Colonic mucosa (tissue), 4 donors: ENCODE data around the gene WASF2. TPM values are rescaled to one million over a fixed set of nuclear protein-coding genes. Genes with fewer than 3 reads are reported as not detected.
A peak's percentile ranks its signal among the peaks of the same experiment; 100 is the strongest.
"Not testable (repeated sequence)": the region's sequence is repeated elsewhere in the genome, so short reads cannot be mapped to it uniquely, and the experiment has no call there.

Source experiments
- DNase-seq: peaks from one replicate; pipeline ENCODE4 v3.0.0-alpha.2; 2020
- H3K27ac ChIP-seq: fragments of 200-600 bp; one replicate; pipeline ENCODE4 v1.8.0; 2021
- H3K27me3 ChIP-seq: fragments of 200-600 bp; one replicate; pipeline ENCODE4 v1.8.0; 2021
- H3K36me3 ChIP-seq: fragments of 200-600 bp; one replicate; pipeline ENCODE4 v1.8.0; 2021
- H3K4me1 ChIP-seq: fragments of 200-600 bp; one replicate; pipeline ENCODE4 v1.8.0; 2021; ENCODE audit warnings: mild to moderate bottlenecking
- H3K4me3 ChIP-seq: fragments of 200-600 bp; one replicate; pipeline ENCODE4 v1.8.0; 2021
- H3K9ac ChIP-seq, 2 donors: one replicate each; pipeline ENCODE4 v1.7.0; 2013; ENCODE audit warnings: control low read depth in 2 of 2, low read depth in 2 of 2, low read length in 2 of 2
- H3K9me3 ChIP-seq: fragments of 200-600 bp; one replicate; pipeline ENCODE4 v1.8.0; 2021
- CTCF ChIP-seq: fragments of 200-600 bp; IDR thresholded peaks from one replicate; pipeline ENCODE4 v1.8.0; 2022; ENCODE audit warnings: antibody characterized with exemption, mild to moderate bottlenecking
- intact Hi-C: fragments of 100-400 bp; cut with DNase I; formaldehyde crosslinking; loops from one replicate; pipeline ENCODE4 v1.14.1; 2022
- total RNA-seq, 2 donors: library from RNA; stranded (reverse); fragmentation: NEBNext Ultra II Directional in 1 of 2; extraction: Animal tissue kit (Norgen Biotek cat#: 25700) in 1 of 2; gene quantifications; one replicate each; pipeline ENCODE4 v1.2.1, GENCODE V29; 2021
- donor health status: healthy.
- donor health status: DM: no; HTN: no; CAD: no.
- donor health status: DM: no; HTN: no; CAD: no.

Gene WASF2, protein sequence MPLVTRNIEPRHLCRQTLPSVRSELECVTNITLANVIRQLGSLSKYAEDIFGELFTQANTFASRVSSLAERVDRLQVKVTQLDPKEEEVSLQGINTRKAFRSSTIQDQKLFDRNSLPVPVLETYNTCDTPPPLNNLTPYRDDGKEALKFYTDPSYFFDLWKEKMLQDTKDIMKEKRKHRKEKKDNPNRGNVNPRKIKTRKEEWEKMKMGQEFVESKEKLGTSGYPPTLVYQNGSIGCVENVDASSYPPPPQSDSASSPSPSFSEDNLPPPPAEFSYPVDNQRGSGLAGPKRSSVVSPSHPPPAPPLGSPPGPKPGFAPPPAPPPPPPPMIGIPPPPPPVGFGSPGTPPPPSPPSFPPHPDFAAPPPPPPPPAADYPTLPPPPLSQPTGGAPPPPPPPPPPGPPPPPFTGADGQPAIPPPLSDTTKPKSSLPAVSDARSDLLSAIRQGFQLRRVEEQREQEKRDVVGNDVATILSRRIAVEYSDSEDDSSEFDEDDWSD
- 100 to 1,000 TPM; 120 to 168 TPM for total RNA-seq

DNA sequence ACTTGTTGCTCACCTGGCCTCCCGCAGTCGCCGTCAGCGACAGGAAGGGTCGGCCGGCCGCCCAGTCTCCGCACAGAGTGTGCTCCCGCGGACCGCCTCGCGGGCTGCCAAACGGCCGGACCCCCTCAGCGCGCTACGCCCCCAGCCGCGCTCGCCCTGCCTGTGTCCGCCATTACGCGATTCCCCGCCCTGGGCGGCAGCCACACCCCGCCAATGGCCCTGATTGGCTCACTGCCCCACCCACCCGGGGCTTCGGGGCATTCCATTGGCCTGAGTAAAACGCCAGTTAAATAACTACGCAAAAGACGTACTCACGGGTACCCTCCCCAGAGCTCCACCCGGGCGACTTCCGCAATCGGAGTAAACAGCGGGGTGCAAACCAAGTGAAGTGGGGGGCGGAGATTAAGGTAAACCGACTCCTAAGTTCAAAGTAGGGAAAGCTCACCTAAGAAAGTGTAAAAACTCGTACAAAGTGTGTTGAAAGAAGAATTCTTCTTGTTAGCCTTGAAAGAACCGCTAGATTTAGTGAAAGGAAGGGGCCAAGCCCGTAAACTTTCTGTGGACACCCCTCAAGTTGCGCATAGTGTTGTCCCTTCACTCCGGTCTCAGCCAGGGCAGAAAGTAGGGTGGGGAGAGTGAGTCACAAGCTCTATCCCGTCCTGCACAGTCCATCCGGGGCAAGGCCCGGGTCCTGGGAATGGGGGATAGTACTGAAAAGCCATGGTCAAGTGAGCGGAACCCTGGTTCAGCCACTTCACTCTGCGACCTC lies at the start of gene WASF2:
TSS of gene WASF2 (minus strand) at position 195 of the 769 bp plus-strand sequence. CDS start 61,277 bp downstream, outside the sequence.
- DNase-seq: peak; percentile 98
- Histone ChIP-seq H3K27ac (peak within 1 kb of the TSS; percentile 99), H3K9me3 (no peaks in the 10 kb centered on the region), H3K27me3 (no peaks in the 10 kb centered on the region), H3K4me1 (peaks cover 10% of the 10 kb centered on the region), H3K4me3 (peak within 1 kb of the TSS; percentile 93), H3K36me3 (no peaks in the 10 kb centered on the region), H3K9ac (peak within 1 kb of the TSS; percentile 100)
- no peak for TF ChIP-seq CTCF
- intact Hi-C loops: no loop called here

DNA sequence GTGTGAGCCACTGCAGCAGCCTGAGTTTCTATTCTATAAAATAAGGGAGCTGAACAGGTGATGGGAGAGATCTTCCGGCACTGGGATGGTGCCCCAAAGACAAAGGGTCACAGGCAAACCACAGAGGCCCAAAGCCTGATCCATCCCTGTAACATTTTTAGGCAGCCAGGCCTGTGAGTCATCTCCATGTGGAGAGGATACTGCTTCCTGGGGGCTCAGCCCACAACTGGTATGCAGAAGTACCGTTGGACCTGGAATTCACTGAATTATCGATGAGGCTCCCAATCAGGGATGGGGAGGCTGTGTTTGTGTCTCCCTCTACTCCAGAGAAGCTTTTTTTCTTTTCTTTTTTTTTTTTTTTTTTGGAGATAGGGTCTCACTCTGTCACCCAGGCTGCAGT lies 48.8 kb upstream of the WASF2 start:
- intact Hi-C loops: no loop called here
- Histone ChIP-seq H3K27ac (peak overlapping the region; percentile 47), H3K36me3 (no peaks in the 10 kb centered on the region)

DNA sequence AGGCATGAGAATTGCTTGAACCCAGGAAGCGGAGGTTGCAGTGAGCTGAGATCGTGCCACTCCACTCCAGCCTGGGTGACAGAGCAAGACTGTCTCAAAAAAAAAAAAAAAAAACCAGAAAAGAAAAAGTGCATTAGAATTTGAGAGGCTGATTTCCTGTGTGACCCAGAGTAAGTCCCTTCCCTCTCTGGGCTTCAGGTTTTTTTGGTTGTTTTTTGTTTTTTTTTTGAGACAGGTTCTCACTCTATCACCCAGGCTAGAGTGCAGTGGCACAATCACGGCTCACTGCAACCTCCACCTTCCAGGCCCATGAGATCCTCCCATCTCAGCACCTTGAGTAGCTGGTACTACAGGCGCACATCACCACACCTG lies 48.3 kb upstream of the WASF2 start:
- H3K9ac ChIP-seq, H3K9me3 ChIP-seq, H3K27me3 ChIP-seq, H3K4me3 ChIP-seq, DNase-seq, H3K36me3 ChIP-seq, intact Hi-C loops: not testable (repeated sequence)
- Histone ChIP-seq H3K4me1 (peaks cover 16% of the 10 kb centered on the region), H3K27ac (peak overlapping the region; percentile 47)

More for the DNA sequence above, 48.8 kb upstream of the WASF2 start:
- peaks cover 16% of the 10 kb centered on the region for H3K4me1 ChIP-seq
- H3K9ac ChIP-seq: no peak overlapping the region
- H3K9me3 ChIP-seq: no peaks in the 10 kb centered on the region
- no peak for DNase-seq
- no peaks in the 10 kb centered on the region for H3K27me3 ChIP-seq
- TF ChIP-seq CTCF: no peak
- no peak overlapping the region for H3K4me3 ChIP-seq

GRCh38 chr1:27536767-27537166 lies 46.8 kb upstream of the WASF2 start:
- intact Hi-C loops: no loop called here
- H3K4me3 ChIP-seq: no peak overlapping the region
- no peaks in the 10 kb centered on the region for H3K36me3 ChIP-seq
- DNase-seq: no peak
- peaks cover 9% of the 10 kb centered on the region for H3K4me1 ChIP-seq
- no peak overlapping the region for H3K27ac ChIP-seq
- no peak for TF ChIP-seq CTCF
- H3K27me3 ChIP-seq: no peaks in the 10 kb centered on the region
- peak overlapping the region in 1 of 2 donors; percentile 3 for H3K9ac ChIP-seq
- H3K9me3 ChIP-seq: no peaks in the 10 kb centered on the region

GRCh38 chr1:27536010-27536757 lies 46.2 kb upstream of the WASF2 start:
- TF ChIP-seq CTCF: no peak
- peaks cover 9% of the 10 kb centered on the region for H3K4me1 ChIP-seq
- intact Hi-C loops: no loop called here
- no peak overlapping the region for H3K27ac ChIP-seq
- peak overlapping the region; percentile 14 to 38 for H3K9ac ChIP-seq
- no peaks in the 10 kb centered on the region for H3K36me3 ChIP-seq
- H3K27me3 ChIP-seq: no peaks in the 10 kb centered on the region
- no peak for DNase-seq
- no peaks in the 10 kb centered on the region for H3K9me3 ChIP-seq
- H3K4me3 ChIP-seq: no peak overlapping the region
